ENCODE data around the gene HSPBP1. TPM values are rescaled to one million over a fixed set of nuclear protein-coding genes. Genes with fewer than 3 reads are reported as not detected.

The HSPBP1 gene
- total and polyA plus RNA-seq, 2 of the 13 experiments (the other 11 are each of a cell fraction or from before 2014, with no cell fraction given) = 22.3 to 33.7 TPM

GRCh38 chr19:55300886-55301458, 21.1 kb upstream of the HSPBP1 start (continued):
- no peak for TF ChIP-seq ZNF468 (CRISPR knock-in tag; IDR thresholded peaks at IDR 0.05)
- no peak for TF ChIP-seq ZNF18 (CRISPR knock-in tag; IDR thresholded peaks at IDR 0.05; ENCODE audit: insufficient replicate concordance)
- no peak for TF ChIP-seq SOX13 (IDR thresholded peaks at IDR 0.05)
- TF ChIP-seq SOX13 (CRISPR knock-in tag; conservative IDR thresholded peaks at IDR 0.05 in 1 of 2, IDR thresholded peaks at IDR 0.05 in 1 of 2) = no peak
- no peak for TF ChIP-seq BRF2 (CRISPR knock-in tag; IDR thresholded peaks at IDR 0.05)
- TF ChIP-seq PRDM4 (CRISPR knock-in tag; IDR thresholded peaks at IDR 0.05; ENCODE audit: borderline replicate concordance) = no peak
- TF ChIP-seq ARID4A (CRISPR knock-in tag; IDR thresholded peaks at IDR 0.05; ENCODE audit: borderline replicate concordance) = no peak
- TF ChIP-seq NFYC (CRISPR knock-in tag; IDR thresholded peaks at IDR 0.05) = no peak
- no peak for TF ChIP-seq STAT6 (CRISPR knock-in tag; IDR thresholded peaks at IDR 0.05; ENCODE audit: borderline replicate concordance)
- no peak for TF ChIP-seq ARNT (IDR thresholded peaks at IDR 0.05)
- no peak for TF ChIP-seq ATF2 (CRISPR knock-in tag; IDR thresholded peaks at IDR 0.05)
- TF ChIP-seq PAF1 (CRISPR knock-in tag; IDR thresholded peaks at IDR 0.05) = no peak
- TF ChIP-seq ZNF354B (CRISPR knock-in tag; IDR thresholded peaks at IDR 0.05) = no peak
- TF ChIP-seq ZNF577 (CRISPR knock-in tag; IDR thresholded peaks at IDR 0.05; ENCODE audit: borderline replicate concordance, low read depth) = no peak
- TF ChIP-seq ZNF556 (CRISPR knock-in tag; IDR thresholded peaks at IDR 0.05; ENCODE audit: borderline replicate concordance) = no peak

All from HepG2 (cell line).